HepG2 (cell line): ENCODE results near the gene MDH2. TPM values are rescaled to one million over a fixed set of nuclear protein-coding genes. Genes with fewer than 3 reads are reported as not detected.

ENCODE experiments used
- ATAC-seq: fragments of 200-7000 bp; cut with Tn5 transposase; 3 replicates; pipeline ENCODE4 v1.9.1; 2020; ENCODE audit warnings: mild to moderate bottlenecking, moderate library complexity
- BruUV-seq: library from RNA; stranded (reverse); fragments of 400-500 nt; replicated peaks from 2 replicates; lab custom pipeline; 2021; lab: Mats Ljungman, UMichigan
- CTCF ChIA-PET: fragments of 300-600 bp; formaldehyde crosslinking; extraction: SDS; loops from one replicate; lab custom pipeline; 2021; ENCODE audit warnings: low total read pairs, inconsistent platforms, low intra/inter-chr PET ratio; lab: Yijun Ruan, JAX
- POLR2A ChIA-PET: fragments of 350-600 bp; sonication (Branson Sonifier 250); formaldehyde crosslinking; loops from one replicate; lab custom pipeline; 2020; ENCODE audit warnings: antibody characterized with exemption, inconsistent platforms; lab: Yijun Ruan, JAX
- DNase-seq: peaks from one replicate; pipeline ENCODE4 v3.0.0-alpha.2; 2015; ENCODE audit warnings: low spot score
- FAIRE-seq: peaks from 3 replicates; lab custom pipeline; 2011; peaks lifted over from hg19 to GRCh38; lab: Jason Lieb, UNC
- H2AFZ ChIP-seq: one replicate; pipeline ENCODE4 v1.6.1; 2011; ENCODE audit warnings: low read length, inconsistent platforms
- H3K27ac ChIP-seq: fragments of 300-600 bp; 3 replicates; pipeline ENCODE4 v1.8.0; 2011; ENCODE audit warnings: mixed run types, mild to moderate bottlenecking, mixed read lengths, low read length, inconsistent platforms; ENCODE audit not compliant: insufficient read depth; ENCODE audit errors: extremely low read length
- H3K27me3 ChIP-seq, 2 experiments: fragments of 200-600 bp in 1 of 2; 2 replicates in 1 of 2; 3 replicates in 1 of 2; pipeline versions ENCODE4 v1.6.0 to v1.8.0; 2011; ENCODE audit warnings: low read length in 2 of 2, mild to moderate bottlenecking in 2 of 2, moderate library complexity in 2 of 2, inconsistent platforms in 1 of 2; ENCODE audit not compliant: insufficient read depth in 2 of 2, control insufficient read depth in 1 of 2
- H3K36me3 ChIP-seq, 2 experiments: fragments of 200-600 bp in 1 of 2; replicated peaks in 1 of 2; 2 replicates in 1 of 2; 3 replicates in 1 of 2; pipeline versions ENCODE4 v1.5.1 to v1.8.0; 2011; ENCODE audit warnings: low read length in 2 of 2, inconsistent platforms in 1 of 2; ENCODE audit not compliant: insufficient read depth in 2 of 2, control insufficient read depth in 1 of 2
- H3K4me1 ChIP-seq: 2 replicates; pipeline ENCODE4 v1.5.1; 2012; ENCODE audit warnings: low read length, inconsistent platforms; ENCODE audit not compliant: insufficient read depth
- H3K4me2 ChIP-seq: 2 replicates; pipeline ENCODE4 v1.6.0; 2011; ENCODE audit warnings: low read depth, low read length, inconsistent platforms
- H3K4me3 ChIP-seq, 3 experiments: fragments of 200-600 bp in 1 of 3; sonication (generic), shearing (Covaris generic) in 1 of 3; replicated peaks in 1 of 3; 2 replicates each; pipeline ENCODE4 v1.5.1; 2011 to 2016; ENCODE audit warnings: low read length in 3 of 3, inconsistent platforms in 2 of 3, low read depth in 2 of 3, mild to moderate bottlenecking in 2 of 3, control low read depth in 1 of 3, mixed read lengths in 1 of 3; ENCODE audit not compliant: insufficient read depth in 1 of 3
- H3K79me2 ChIP-seq: one replicate; pipeline ENCODE4 v1.6.1; 2011; ENCODE audit warnings: low read length, inconsistent platforms; ENCODE audit not compliant: insufficient read depth
- H3K9ac ChIP-seq: 2 replicates; pipeline ENCODE4 v1.6.0; 2011; ENCODE audit warnings: mild to moderate bottlenecking, low read depth, low read length, inconsistent platforms; ENCODE audit not compliant: insufficient read depth
- H3K9me3 ChIP-seq: 2 replicates; pipeline ENCODE4 v1.5.1; 2012; ENCODE audit warnings: mild to moderate bottlenecking, low read length
- H4K20me1 ChIP-seq: 2 replicates; pipeline ENCODE4 v1.6.0; 2011; ENCODE audit warnings: inconsistent platforms, mild to moderate bottlenecking, low read length, moderate library complexity; ENCODE audit not compliant: insufficient read depth
- ATF3 ChIP-seq: sonication (generic); formaldehyde crosslinking; IDR thresholded peaks from 2 replicates; pipeline ENCODE4 v1.4.0; 2020; ENCODE audit warnings: missing genetic modification reagents
- CENPT ChIP-seq: sonication (generic); formaldehyde crosslinking; IDR thresholded peaks from 2 replicates; pipeline ENCODE4 v1.8.0; 2022; ENCODE audit warnings: low read depth, mild to moderate bottlenecking, moderate library complexity, missing genetic modification reagents
- CREB3 ChIP-seq: sonication (generic); formaldehyde crosslinking; IDR thresholded peaks from 2 replicates; pipeline ENCODE4 v1.5.0; 2020; ENCODE audit warnings: missing genetic modification reagents
- FOXO1 ChIP-seq: sonication (generic); formaldehyde crosslinking; IDR thresholded peaks from 2 replicates; pipeline ENCODE4 v1.4.0; 2020; ENCODE audit warnings: missing genetic modification reagents
- GMEB1 ChIP-seq: sonication (generic); formaldehyde crosslinking; IDR thresholded peaks from 2 replicates; pipeline ENCODE4 v1.5.1; 2020; ENCODE audit warnings: missing genetic modification reagents, mild to moderate bottlenecking, borderline replicate concordance
- GPN1 ChIP-seq: sonication (generic); formaldehyde crosslinking; IDR thresholded peaks from 2 replicates; pipeline ENCODE4 v1.5.1; 2020; ENCODE audit warnings: missing genetic modification reagents, borderline replicate concordance
- KMT2B ChIP-seq: IDR thresholded peaks from 2 replicates; pipeline ENCODE4 v1.6.1; 2016; ENCODE audit warnings: missing genetic modification reagents, missing compliant biosample characterization
- SP1 ChIP-seq, 2 experiments: fragments of 450-650 bp in 1 of 2; sonication (generic) in 1 of 2; formaldehyde crosslinking in 1 of 2; IDR thresholded peaks; 2 replicates each; pipeline versions ENCODE4 v1.4.0 to v1.6.1; 2016 to 2020; ENCODE audit warnings: missing genetic modification reagents in 1 of 2
- ZBTB20 ChIP-seq: sonication (generic); formaldehyde crosslinking; IDR thresholded peaks from 2 replicates; pipeline ENCODE4 v1.8.1; 2023; ENCODE audit warnings: missing genetic modification reagents, low read depth, mild to moderate bottlenecking, borderline replicate concordance
- ZNF264 ChIP-seq: sonication (generic); formaldehyde crosslinking; IDR thresholded peaks from 2 replicates; pipeline ENCODE4 v1.4.0; 2020; ENCODE audit warnings: missing genetic modification reagents
- ZNF572 ChIP-seq: sonication (generic); formaldehyde crosslinking; IDR thresholded peaks from 2 replicates; pipeline ENCODE4 v1.5.1; 2020; ENCODE audit warnings: mild to moderate bottlenecking, missing genetic modification reagents
- ZNF672 ChIP-seq: sonication (generic); formaldehyde crosslinking; IDR thresholded peaks from 2 replicates; pipeline ENCODE4 v1.8.1; 2022; ENCODE audit warnings: missing genetic modification reagents
- ZNF737 ChIP-seq: sonication (generic); formaldehyde crosslinking; IDR thresholded peaks from 2 replicates; pipeline ENCODE4 v1.5.0; 2020; ENCODE audit warnings: missing genetic modification reagents, mild to moderate bottlenecking, borderline replicate concordance
- WGBS: methylation state at CpG from one replicate; pipeline ENCODE4 v1.1.6; 2017; ENCODE audit warnings: low lambda C conversion rate; 5-methylcytosine and 5-hydroxymethylcytosine counted together
- in situ Hi-C: cut with HindIII; loops from 2 replicates; pipeline ENCODE4 v1.10.0; 2017; ENCODE audit warnings: low pct_unique_long_range_greater_than_20kb; ENCODE audit not compliant: extremely low pct_ligation_motif_present
- intact Hi-C: fragments of 100-400 bp; cut with micrococcal nuclease; formaldehyde crosslinking; loops from one replicate; pipeline ENCODE4 v1.10.0; 2022; ENCODE audit not compliant: unreplicated experiment
- polyA plus RNA-seq, 8 experiments: library from polyadenylated mRNA; depleted of rRNA in 3 of 8; stranded (reverse) in 7 of 8; unstranded in 1 of 8; fragments of >200 nt; fragmentation: Illumina TruSeq in 4 of 8; extraction: Trizol in 4 of 8; gene quantifications; 2 replicates each; pipeline versions ENCODE4 v1.2.1 to v1.2.3, GENCODE V29; 2011 to 2016; ENCODE audit warnings: low read depth in 4 of 8, missing spikeins in 1 of 8, mixed read lengths in 1 of 8; ENCODE audit not compliant: insufficient read depth in 1 of 8
- total RNA-seq, 5 experiments: library from RNA; depleted of rRNA; stranded (reverse); fragments of >200 nt; fragmentation: Illumina TruSeq; extraction: Trizol; gene quantifications; 2 replicates each; pipeline ENCODE4 v1.2.3, GENCODE V29; 2016; ENCODE audit warnings: low read depth in 1 of 5

The MDH2 gene
- total and polyA plus RNA-seq, 2 of the 13 experiments (the other 11 are each of a cell fraction or from before 2014, with no cell fraction given), result 81.4 to 90.3 TPM

DNA sequence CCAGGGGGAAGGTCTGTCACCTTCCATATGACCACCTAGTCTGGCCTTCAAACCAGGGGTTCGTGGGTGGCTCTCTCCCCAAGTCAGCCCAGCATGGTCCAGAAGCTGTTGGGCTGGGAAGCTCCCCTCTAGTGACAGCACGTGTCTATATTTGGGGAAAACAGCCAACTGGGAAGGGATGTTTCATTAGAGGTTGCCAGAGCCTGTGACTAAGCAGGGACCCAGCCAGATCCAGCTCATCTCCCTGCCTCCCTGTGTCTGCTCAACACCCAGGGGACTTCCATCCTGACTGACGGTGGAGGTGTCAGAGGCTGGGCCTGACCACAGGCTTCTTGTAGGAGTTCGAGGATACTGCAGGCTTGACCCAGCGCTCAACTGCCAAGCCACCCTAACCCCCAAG is 10.6 kb upstream of the MDH2 start:
- BruUV-seq, result no TSS peak

DNA sequence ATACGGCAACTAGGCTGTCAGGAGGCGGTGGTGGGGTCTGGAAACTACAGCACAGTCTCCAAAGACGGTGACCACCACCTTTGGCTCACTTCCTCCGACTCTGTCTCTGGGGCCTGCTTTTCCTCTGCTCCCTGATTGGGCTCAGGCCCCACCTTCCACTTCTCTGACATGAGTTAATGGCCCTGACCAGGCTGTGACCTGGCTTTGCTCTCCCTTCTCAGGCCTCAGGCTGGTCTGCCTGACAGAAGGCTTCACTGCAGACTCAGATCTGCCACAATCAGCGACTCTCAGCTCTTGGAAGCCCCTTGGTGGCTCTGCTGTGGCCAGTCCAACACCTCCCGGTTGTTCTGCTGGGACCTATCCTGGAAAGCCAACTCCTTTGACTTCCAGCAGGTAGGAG is 7.8 kb upstream of the MDH2 start:
- Histone ChIP-seq H3K4me2 (no peak overlapping the region), H3K36me3 (peaks cover 0 to 3% of the 10 kb centered on the region in 2 experiments; a peak in 2 of 5 replicates), H2AFZ (no peak overlapping the region), H3K9ac (no peak overlapping the region), H3K79me2 (peaks cover 2% of the 10 kb centered on the region), H4K20me1 (no peaks in the 10 kb centered on the region), H3K9me3 (no peaks in the 10 kb centered on the region), H3K27me3 (no peaks in the 10 kb centered on the region), H3K4me3 (no peak overlapping the region), H3K4me1 (peaks cover 10% of the 10 kb centered on the region), H3K27ac (no peak overlapping the region)
- TF ChIP-seq SP1 (IDR thresholded peaks at IDR 0.05) (no peak), SP1 (CRISPR knock-in tag; IDR thresholded peaks at IDR 0.05) (no peak), FOXO1 (no peak), ZNF737 (CRISPR knock-in tag) (no peak), ATF3 (CRISPR knock-in tag) (no peak), GMEB1 (CRISPR knock-in tag) (no peak), CENPT (no peak)
- DNase-seq, result no peak
- CTCF ChIA-PET, result no interaction called here
- 97% methylated on average over 6 of the region's 6 CpGs for WGBS
- FAIRE-seq, result no peak
- BruUV-seq, result no TSS peak
- in situ Hi-C loops, result no loop called here
- no peak for ATAC-seq
- POLR2A ChIA-PET, result no interaction called here
- intact Hi-C loops, result no loop called here

More for the DNA sequence above, 10.6 kb upstream of the MDH2 start:
- H2AFZ ChIP-seq, result no peak overlapping the region
- WGBS, result 79% methylated on average over 2 of the region's 5 CpGs
- H3K9ac ChIP-seq, result no peak overlapping the region
- no peaks in the 10 kb centered on the region; a peak in 2 of 5 replicates for H3K36me3 ChIP-seq
- H3K4me1 ChIP-seq, result no peaks in the 10 kb centered on the region
- in situ Hi-C loops, result no loop called here
- no peaks in the 10 kb centered on the region for H3K9me3 ChIP-seq
- H3K27ac ChIP-seq, result no peak overlapping the region
- no peaks in the 10 kb centered on the region for H4K20me1 ChIP-seq
- H3K27me3 ChIP-seq, result no peaks in the 10 kb centered on the region
- POLR2A ChIA-PET, result interaction anchor here (1.5 kb wide), 1 partner anchor 10 kb away, joined by 8 read pairs; the partner anchor contains the start of genes MDH2 and STYXL1
- TF ChIP-seq KMT2B, result no peak
- TF ChIP-seq ZNF672 (CRISPR knock-in tag), result no peak
- no peak for TF ChIP-seq CREB3 (CRISPR knock-in tag)
- no peak for TF ChIP-seq ZBTB20 (CRISPR knock-in tag)
- TF ChIP-seq ZNF264 (CRISPR knock-in tag), result no peak
- no peak for TF ChIP-seq GPN1 (CRISPR knock-in tag)
- no peak for TF ChIP-seq ZNF572 (CRISPR knock-in tag)
- H3K4me2 ChIP-seq, result no peak overlapping the region
- CTCF ChIA-PET, result no interaction called here
- no peaks in the 10 kb centered on the region for H3K79me2 ChIP-seq
- FAIRE-seq, result no peak
- no peak for DNase-seq
- no peak overlapping the region for H3K4me3 ChIP-seq
- intact Hi-C loops, result no loop called here
- no peak; the same call in 2 of the 3 replicates for ATAC-seq
